Endothelial cell of umbilical vein (primary cell): ENCODE results near the gene KSR1. TPM values are rescaled to one million over a fixed set of nuclear protein-coding genes. Genes with fewer than 3 reads are reported as not detected.
A peak's percentile ranks its signal among the peaks of the same experiment; 100 is the strongest.

Experiments
- BruUV-seq: library from RNA; stranded (reverse); fragments of 400-500 nt; replicated peaks from 2 replicates; lab custom pipeline; 2021; lab: Mats Ljungman, UMichigan
- CTCF ChIA-PET: fragments of 300-600, 350-600 bp; sonication (Branson Sonifier 250); formaldehyde crosslinking; loops from one replicate; lab custom pipeline; 2021; ENCODE audit warnings: antibody characterized with exemption, inconsistent platforms; lab: Charles Lee
- POLR2A ChIA-PET: fragments of 300-600, 350-600 bp; sonication (Branson Sonifier 250); formaldehyde crosslinking; loops from one replicate; lab custom pipeline; 2021; ENCODE audit warnings: antibody characterized with exemption, inconsistent platforms; lab: Charles Lee
- DNase-seq: peaks from one replicate; pipeline ENCODE4 v3.0.0-alpha.2; 2011; ENCODE audit warnings: low read depth, low spot score
- FAIRE-seq: peaks from 2 replicates; lab custom pipeline; 2011; peaks lifted over from hg19 to GRCh38; lab: Jason Lieb, UNC
- H2AFZ ChIP-seq: 2 replicates; pipeline ENCODE4 v1.6.0; 2012; ENCODE audit warnings: low read depth, low read length, control low read depth, inconsistent platforms
- H3K27ac ChIP-seq: 2 replicates; pipeline ENCODE4 v1.5.1; 2011; ENCODE audit warnings: low read depth, mild to moderate bottlenecking, control low read depth, low read length, moderate library complexity; ENCODE audit not compliant: insufficient read depth
- H3K27me3 ChIP-seq, 2 experiments: 2 replicates each; pipeline versions ENCODE4 v1.6.0 to v1.6.1; 2011; ENCODE audit warnings: low read length in 2 of 2, mixed read lengths in 1 of 2; ENCODE audit not compliant: control insufficient read depth in 2 of 2, insufficient read depth in 2 of 2
- H3K36me3 ChIP-seq, 2 experiments: 2 replicates in 1 of 2; 3 replicates in 1 of 2; pipeline ENCODE4 v1.5.1; 2011; ENCODE audit warnings: low read length in 2 of 2, mild to moderate bottlenecking in 1 of 2, moderate library complexity in 1 of 2; ENCODE audit not compliant: control insufficient read depth in 2 of 2, insufficient read depth in 2 of 2; ENCODE audit errors: extremely low read depth in 1 of 2
- H3K4me1 ChIP-seq: 3 replicates; pipeline ENCODE4 v1.5.1; 2011; ENCODE audit warnings: mild to moderate bottlenecking, low read length; ENCODE audit not compliant: control insufficient read depth, insufficient read depth; ENCODE audit errors: extremely low read depth
- H3K4me2 ChIP-seq: 2 replicates; pipeline ENCODE4 v1.6.1; 2011; ENCODE audit warnings: low read length, control low read depth, mixed read lengths; ENCODE audit not compliant: insufficient read depth
- H3K4me3 ChIP-seq, 3 experiments: fragments of 200-600 bp in 1 of 3; sonication (generic), shearing (Covaris generic) in 1 of 3; replicated peaks in 1 of 3; 2 replicates each; pipeline ENCODE4 v1.5.1; 2011 to 2016; ENCODE audit warnings: control low read depth in 3 of 3, low read length in 3 of 3, mild to moderate bottlenecking in 2 of 3, inconsistent platforms in 1 of 3, low read depth in 1 of 3, moderate library complexity in 1 of 3; ENCODE audit not compliant: insufficient read depth in 1 of 3
- H3K79me2 ChIP-seq: 2 replicates; pipeline ENCODE4 v1.6.0; 2012; ENCODE audit warnings: low read length, inconsistent platforms; ENCODE audit not compliant: control insufficient read depth, insufficient read depth
- H3K9ac ChIP-seq: replicated peaks from 2 replicates; pipeline ENCODE3; 2011; ENCODE audit warnings: low read length, control low read depth; ENCODE audit not compliant: insufficient read depth; ENCODE audit errors: extremely low read depth
- H3K9me1 ChIP-seq: replicated peaks from 3 replicates; pipeline ENCODE4 v1.6.0; 2011; ENCODE audit warnings: mild to moderate bottlenecking, low read length; ENCODE audit not compliant: control insufficient read depth, insufficient read depth; ENCODE audit errors: extremely low read depth
- H3K9me3 ChIP-seq: replicated peaks from 2 replicates; pipeline ENCODE4 v1.5.1; 2012; ENCODE audit warnings: low read length, inconsistent platforms; ENCODE audit not compliant: control insufficient read depth, insufficient read depth
- H4K20me1 ChIP-seq: replicated peaks from 2 replicates; pipeline ENCODE3; 2011; ENCODE audit warnings: mild to moderate bottlenecking, low read length; ENCODE audit not compliant: control insufficient read depth, insufficient read depth; ENCODE audit errors: extremely low read depth
- EZH2 ChIP-seq: IDR thresholded peaks from 2 replicates; pipeline ENCODE4 v1.6.1; 2012; ENCODE audit warnings: borderline replicate concordance, low read depth, mild to moderate bottlenecking, moderate library complexity, low read length, inconsistent platforms; ENCODE audit not compliant: severe bottlenecking
- FOS ChIP-seq: IDR thresholded peaks from 2 replicates; pipeline ENCODE4 v1.6.1; 2011; ENCODE audit warnings: mild to moderate bottlenecking, low read length, moderate library complexity, borderline replicate concordance; ENCODE audit not compliant: insufficient read depth
- GATA2 ChIP-seq: IDR thresholded peaks from 2 replicates; pipeline ENCODE4 v1.7.0; 2011; ENCODE audit warnings: low read depth, mild to moderate bottlenecking, moderate library complexity, mixed read lengths, low read length; ENCODE audit not compliant: insufficient read length, insufficient read depth
- JUN ChIP-seq: IDR thresholded peaks from 2 replicates; pipeline ENCODE4 v1.6.1; 2011; ENCODE audit warnings: borderline replicate concordance, low read depth; ENCODE audit not compliant: insufficient read length, insufficient read depth
- MYC ChIP-seq: IDR thresholded peaks from one replicate; pipeline ENCODE4 v1.6.1; 2011; ENCODE audit warnings: mild to moderate bottlenecking, low read depth, low read length
- POLR2A ChIP-seq: IDR thresholded peaks from 2 replicates; pipeline ENCODE4 v1.6.1; 2012; ENCODE audit warnings: low read depth, mild to moderate bottlenecking, control low read depth, low read length
- POLR2AphosphoS5 ChIP-seq: IDR thresholded peaks from 2 replicates; pipeline ENCODE4 v1.6.1; 2012; ENCODE audit warnings: low read depth, mild to moderate bottlenecking, control low read depth, low read length, moderate library complexity; ENCODE audit not compliant: insufficient read depth
- dilution Hi-C: fragments of 300-500 bp; cut with MboI; formaldehyde crosslinking; loops from one replicate; pipeline ENCODE4 v1.15.0; 2019; ENCODE audit warnings: low sequenced_read_pairs; ENCODE audit not compliant: extremely low pct_ligation_motif_present
- intact Hi-C: fragments of 100-400 bp; cut with micrococcal nuclease; formaldehyde crosslinking; loops from one replicate; pipeline ENCODE4 v1.10.0; 2022
- polyA plus RNA-seq, 4 experiments: library from polyadenylated mRNA; depleted of rRNA in 3 of 4; stranded (reverse) in 3 of 4; unstranded in 1 of 4; fragments of >200 nt; gene quantifications; 2 replicates each; pipeline versions ENCODE4 v1.2.1 to v1.2.3, GENCODE V29; 2011 to 2012; ENCODE audit warnings: missing spikeins in 1 of 4
- total RNA-seq: library from RNA; stranded (reverse); gene quantifications from 2 replicates; pipeline ENCODE4 v1.2.3, GENCODE V29; 2021
- TF ChIP-seq, protein P1 (sequence below), 2 donors: IDR thresholded peaks; 1 replicate in 1 of 2; 2 replicates in 1 of 2; pipeline ENCODE4 v1.5.1; 2011; ENCODE audit warnings: low read length in 2 of 2, mild to moderate bottlenecking in 2 of 2, moderate library complexity in 2 of 2, control low read depth in 1 of 2, inconsistent platforms in 1 of 2, low read depth in 1 of 2; ENCODE audit not compliant: insufficient read depth in 1 of 2; ENCODE audit errors: extremely low read depth in 1 of 2
- TF ChIP-seq, protein P2 (sequence below): IDR thresholded peaks from 2 replicates; pipeline ENCODE4 v1.6.1; 2011; ENCODE audit not compliant: insufficient read depth, insufficient read length

KSR1 gene
- total and polyA plus RNA-seq, 2 donors (not counting 3 experiments of a cell fraction or from before 2014, with no cell fraction given): 35.4 to 80.2 TPM

DNA sequence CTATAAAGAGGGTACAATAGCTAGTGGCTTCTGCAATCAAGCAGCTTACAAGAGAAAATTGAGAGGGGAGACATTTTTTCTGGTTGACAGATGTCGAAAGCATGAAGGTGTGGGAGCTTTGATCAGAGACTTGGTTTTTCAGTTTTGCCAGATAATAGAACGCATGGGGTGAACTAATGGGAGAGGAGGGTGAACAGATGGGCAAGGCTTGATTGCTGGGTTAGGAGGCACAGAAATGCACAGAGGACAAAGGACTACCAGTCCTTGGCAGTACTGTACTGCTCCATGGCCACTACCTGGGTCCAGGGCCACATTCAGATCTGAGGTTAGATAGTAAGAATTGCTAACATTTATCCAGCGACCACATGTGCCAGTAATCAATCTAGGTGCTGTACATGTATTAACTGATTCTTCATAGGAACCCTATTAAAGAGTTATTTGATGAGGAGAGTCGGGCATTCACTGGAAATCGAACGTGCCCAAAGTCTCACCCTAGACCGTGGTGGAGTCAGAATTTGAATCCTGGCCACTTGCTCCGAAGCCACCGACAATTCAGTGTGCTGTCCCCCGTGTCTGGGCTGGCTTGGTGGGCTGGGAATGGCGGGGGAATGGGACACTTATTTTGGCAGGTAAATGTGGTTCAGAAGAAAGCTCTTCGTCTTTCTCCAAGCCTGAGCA lies 873 bp upstream of the KSR1 start:
- H3K27ac ChIP-seq: no peak overlapping the region
- peaks cover 32% of the 10 kb centered on the region for H3K79me2 ChIP-seq
- no peak overlapping the region for H3K9ac ChIP-seq
- peak overlapping the region; percentile 22 for H3K4me2 ChIP-seq
- ChIA-PET CTCF (interaction anchor here (0.7 to 3.1 kb wide), 33 partner anchors 9 to 229 kb away, joined by 3 to 79 read pairs (median 5); no protein-coding TSS in a partner anchor), POLR2A (interaction anchor here (1.3 to 1.9 kb wide), 3 partner anchors 9 to 144 kb away, joined by 4 to 8 read pairs (median 5); no protein-coding TSS in a partner anchor)
- dilution Hi-C loops (no loop called here), intact Hi-C loops (no loop called here)
- no peaks in the 10 kb centered on the region for H3K9me1 ChIP-seq
- no peaks in the 10 kb centered on the region for H3K9me3 ChIP-seq
- FAIRE-seq (no peak), DNase-seq (no peak)
- peaks cover 18% of the 10 kb centered on the region for H3K4me1 ChIP-seq
- TF ChIP-seq POLR2A (no peak), GATA2 (no peak), POLR2AphosphoS5 (no peak), MYC (no peak), JUN (no peak), FOS (no peak), EZH2 (no peak)
- TF ChIP-seq, protein P1, sequence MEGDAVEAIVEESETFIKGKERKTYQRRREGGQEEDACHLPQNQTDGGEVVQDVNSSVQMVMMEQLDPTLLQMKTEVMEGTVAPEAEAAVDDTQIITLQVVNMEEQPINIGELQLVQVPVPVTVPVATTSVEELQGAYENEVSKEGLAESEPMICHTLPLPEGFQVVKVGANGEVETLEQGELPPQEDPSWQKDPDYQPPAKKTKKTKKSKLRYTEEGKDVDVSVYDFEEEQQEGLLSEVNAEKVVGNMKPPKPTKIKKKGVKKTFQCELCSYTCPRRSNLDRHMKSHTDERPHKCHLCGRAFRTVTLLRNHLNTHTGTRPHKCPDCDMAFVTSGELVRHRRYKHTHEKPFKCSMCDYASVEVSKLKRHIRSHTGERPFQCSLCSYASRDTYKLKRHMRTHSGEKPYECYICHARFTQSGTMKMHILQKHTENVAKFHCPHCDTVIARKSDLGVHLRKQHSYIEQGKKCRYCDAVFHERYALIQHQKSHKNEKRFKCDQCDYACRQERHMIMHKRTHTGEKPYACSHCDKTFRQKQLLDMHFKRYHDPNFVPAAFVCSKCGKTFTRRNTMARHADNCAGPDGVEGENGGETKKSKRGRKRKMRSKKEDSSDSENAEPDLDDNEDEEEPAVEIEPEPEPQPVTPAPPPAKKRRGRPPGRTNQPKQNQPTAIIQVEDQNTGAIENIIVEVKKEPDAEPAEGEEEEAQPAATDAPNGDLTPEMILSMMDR (IDR thresholded peaks at IDR 0.05; ENCODE audit: extremely low read depth in 1 of 2, insufficient read depth in 1 of 2, low read depth in 1 of 2, low read length in 2 of 2): no peak
- TF ChIP-seq, protein P2, sequence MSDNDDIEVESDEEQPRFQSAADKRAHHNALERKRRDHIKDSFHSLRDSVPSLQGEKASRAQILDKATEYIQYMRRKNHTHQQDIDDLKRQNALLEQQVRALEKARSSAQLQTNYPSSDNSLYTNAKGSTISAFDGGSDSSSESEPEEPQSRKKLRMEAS: no peak
- H4K20me1 ChIP-seq: no peaks in the 10 kb centered on the region
- no peaks in the 10 kb centered on the region for H3K27me3 ChIP-seq
- H3K36me3 ChIP-seq: no peaks in the 10 kb centered on the region
- H2AFZ ChIP-seq: peak overlapping the region; percentile 50
- no TSS peak for BruUV-seq
- no peak overlapping the region for H3K4me3 ChIP-seq
